COR-L47 (cell line): ENCODE data around the gene CCDC69.

Experiments used
- DNase-seq: peaks from one replicate; lab custom pipeline; 2025; lab: John Stamatoyannopoulos, UW

Gene CCDC69

GRCh38 chr5:151164687-151165392, 59.1 kb downstream of the CCDC69 start:
- DNase-seq: peak; percentile 40

- DNase-seq: no peak
Measured at GRCh38 chr5:151162776-151163175, 61.1 kb downstream of the CCDC69 start.

- no peak for DNase-seq
Measured at GRCh38 chr5:151159649-151160373, 64.1 kb downstream of the CCDC69 start.

- DNase-seq: no peak
Measured at GRCh38 chr5:151158287-151158661, 65.6 kb downstream of the CCDC69 start.

GRCh38 chr5:151157426-151158286, 66.2 kb downstream of the CCDC69 start, which contains the start of gene ANXA6:
ANXA6 (minus strand) TSS chr5:151157779; CDS start chr5:151147901, 9,878 bp downstream.
- DNase-seq: peak; percentile 56

GRCh38 chr5:151156507-151157420, 67.1 kb downstream of the CCDC69 start:
- no peak for DNase-seq

- peak; percentile 15 for DNase-seq
Measured at GRCh38 chr5:151155775-151156506, 68.0 kb downstream of the CCDC69 start.

GRCh38 chr5:151154931-151155774, 68.7 kb downstream of the CCDC69 start:
- no peak for DNase-seq

GRCh38 chr5:151153766-151154272, 70.1 kb downstream of the CCDC69 start:
- no peak for DNase-seq

GRCh38 chr5:151153300-151153699, 70.6 kb downstream of the CCDC69 start:
- no peak for DNase-seq

- no peak for DNase-seq
Measured at GRCh38 chr5:151151793-151152192, 72.1 kb downstream of the CCDC69 start.

GRCh38 chr5:151151263-151151660, 72.6 kb downstream of the CCDC69 start:
- no peak for DNase-seq

GRCh38 chr5:151150471-151151262, 73.2 kb downstream of the CCDC69 start:
- peak; percentile 48 for DNase-seq

- no peak for DNase-seq
Measured at GRCh38 chr5:151148583-151148982, 75.3 kb downstream of the CCDC69 start.

- DNase-seq: no peak
Measured at GRCh38 chr5:151147033-151147432, 76.9 kb downstream of the CCDC69 start.

- no peak for DNase-seq
Measured at GRCh38 chr5:151146061-151146460, 77.8 kb downstream of the CCDC69 start.

- no peak for DNase-seq
Measured at GRCh38 chr5:151144922-151145321, 79.0 kb downstream of the CCDC69 start.

- DNase-seq: no peak
Measured at GRCh38 chr5:151144275-151144674, 79.6 kb downstream of the CCDC69 start.

- DNase-seq: no peak
Measured at GRCh38 chr5:151143645-151144044, 80.2 kb downstream of the CCDC69 start.
